GM19395 (cell line): Measurements from ENCODE around the gene NTHL1.

ENCODE experiments used
- ATAC-seq: cut with Tn5 transposase; IDR thresholded peaks from one replicate; pipeline ENCODE4 v1.9.1; 2021; ENCODE audit warnings: mild to moderate bottlenecking, moderate library complexity; ENCODE audit not compliant: unreplicated experiment

The NTHL1 gene

DNA sequence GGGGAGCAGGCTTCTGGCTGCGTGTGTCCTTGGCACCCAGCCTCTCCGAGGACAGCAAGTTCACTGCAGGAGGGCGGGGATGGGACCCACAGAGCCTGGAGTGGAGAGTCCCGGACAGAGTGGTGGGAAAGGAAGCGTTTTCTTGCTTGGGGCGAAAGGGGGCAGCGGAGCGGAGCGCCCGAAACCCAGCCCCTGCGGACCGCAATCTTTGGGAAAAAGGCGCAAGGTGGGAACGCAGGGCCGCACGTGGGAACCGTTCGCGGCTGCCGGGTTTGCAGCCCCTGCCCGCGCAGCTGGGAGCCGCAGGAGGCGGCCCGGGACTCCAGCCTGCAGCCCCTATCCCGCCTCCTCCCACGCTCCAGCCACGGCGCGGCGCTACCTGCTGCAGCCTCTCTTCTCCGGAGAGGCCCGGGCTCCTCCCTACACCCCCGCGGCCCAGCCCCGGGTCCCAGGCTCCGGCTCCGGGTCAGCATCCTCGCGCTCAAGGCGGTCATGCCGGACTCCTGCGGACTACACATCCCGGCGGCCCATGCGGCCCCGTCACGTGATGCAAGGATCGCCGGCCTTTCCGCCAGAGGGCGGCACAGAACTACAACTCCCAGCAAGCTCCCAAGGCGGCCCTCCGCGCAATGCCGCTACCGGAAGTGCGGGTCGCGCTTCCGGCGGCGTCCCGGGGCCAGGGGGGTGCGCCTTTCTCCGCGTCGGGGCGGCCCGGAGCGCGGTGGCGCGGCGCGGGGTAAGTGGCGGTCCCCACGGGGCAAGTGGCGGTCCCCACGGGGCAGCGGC, at the start of gene NTHL1, which contains the start of gene TSC2:
Gene NTHL1 (minus strand): TSS at position 505 of the 786 bp plus-strand sequence. CDS start 11 bp downstream, at position 494.
Gene TSC2 (plus strand): TSS at position 656 of the 786 bp plus-strand sequence. CDS start 631 bp downstream, outside the sequence.
- ATAC-seq: peak; percentile 80

GRCh38 chr16:2096853-2097595, 49.4 kb upstream of the NTHL1 start:
- ATAC-seq: no peak

GRCh38 chr16:2095918-2096582, 48.4 kb upstream of the NTHL1 start:
- ATAC-seq: no peak

- ATAC-seq: no peak
Observed at GRCh38 chr16:2095315-2095853, 47.8 kb upstream of the NTHL1 start.

GRCh38 chr16:2093793-2094192, 46.2 kb upstream of the NTHL1 start:
- no peak for ATAC-seq

DNA sequence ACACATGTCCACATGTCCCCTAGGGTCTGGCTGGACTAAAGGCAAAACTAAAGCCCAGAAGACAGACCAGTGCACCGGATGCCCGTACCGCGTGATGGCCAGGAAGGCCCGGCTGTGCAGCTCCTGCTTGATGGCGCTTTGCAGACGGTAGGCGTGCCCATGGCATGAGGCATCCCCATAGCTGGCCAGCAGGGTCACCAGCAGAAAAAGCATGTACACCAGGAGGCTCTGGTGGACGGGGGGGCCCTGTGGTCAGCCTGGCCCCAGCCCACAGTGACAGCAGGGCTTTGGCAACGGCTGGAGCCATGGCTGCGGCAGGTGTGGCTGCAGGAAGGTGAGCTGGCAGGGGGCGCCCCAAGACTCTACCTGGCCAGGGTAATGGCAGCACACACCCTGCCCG, 45.2 kb upstream of the NTHL1 start:
- no peak for ATAC-seq

DNA sequence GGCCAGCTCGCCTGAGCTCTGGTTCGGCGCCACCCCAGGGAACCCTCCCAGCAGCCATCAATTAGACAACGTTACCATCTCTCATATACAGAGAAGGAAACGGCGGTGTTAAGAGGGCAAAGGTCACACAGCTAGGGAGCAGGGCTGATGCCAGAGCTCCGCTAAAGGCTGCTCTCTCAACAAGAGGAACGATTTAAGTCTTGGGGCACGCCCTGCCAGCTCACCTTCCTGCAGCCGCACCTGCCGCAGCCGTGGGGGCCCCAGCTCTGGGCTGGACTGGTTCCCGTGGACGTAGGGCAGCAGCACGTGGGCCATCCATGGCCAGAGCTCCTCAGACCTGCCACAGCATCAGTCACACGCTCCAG, 44.6 kb upstream of the NTHL1 start:
- no peak for ATAC-seq

- no peak for ATAC-seq
Observed at GRCh38 chr16:2091547-2092255, 44.1 kb upstream of the NTHL1 start.

- no peak for ATAC-seq
Observed at GRCh38 chr16:2090777-2091546, 43.3 kb upstream of the NTHL1 start.

DNA sequence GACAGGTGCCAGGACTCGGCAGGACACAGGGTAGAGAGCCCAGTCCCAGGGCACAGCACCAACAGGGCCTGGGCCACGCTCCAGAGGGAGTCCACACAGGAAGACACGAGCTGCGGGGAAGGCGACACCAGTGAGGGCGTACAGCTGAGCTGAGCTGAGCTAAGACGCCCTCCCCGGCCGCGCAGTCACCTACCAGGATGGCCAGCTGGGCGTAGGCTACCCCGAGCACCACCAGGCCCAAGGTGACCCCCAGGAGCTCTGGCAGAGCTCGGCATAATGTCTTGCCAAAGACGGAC, 42.8 kb upstream of the NTHL1 start:
- no peak for ATAC-seq

DNA sequence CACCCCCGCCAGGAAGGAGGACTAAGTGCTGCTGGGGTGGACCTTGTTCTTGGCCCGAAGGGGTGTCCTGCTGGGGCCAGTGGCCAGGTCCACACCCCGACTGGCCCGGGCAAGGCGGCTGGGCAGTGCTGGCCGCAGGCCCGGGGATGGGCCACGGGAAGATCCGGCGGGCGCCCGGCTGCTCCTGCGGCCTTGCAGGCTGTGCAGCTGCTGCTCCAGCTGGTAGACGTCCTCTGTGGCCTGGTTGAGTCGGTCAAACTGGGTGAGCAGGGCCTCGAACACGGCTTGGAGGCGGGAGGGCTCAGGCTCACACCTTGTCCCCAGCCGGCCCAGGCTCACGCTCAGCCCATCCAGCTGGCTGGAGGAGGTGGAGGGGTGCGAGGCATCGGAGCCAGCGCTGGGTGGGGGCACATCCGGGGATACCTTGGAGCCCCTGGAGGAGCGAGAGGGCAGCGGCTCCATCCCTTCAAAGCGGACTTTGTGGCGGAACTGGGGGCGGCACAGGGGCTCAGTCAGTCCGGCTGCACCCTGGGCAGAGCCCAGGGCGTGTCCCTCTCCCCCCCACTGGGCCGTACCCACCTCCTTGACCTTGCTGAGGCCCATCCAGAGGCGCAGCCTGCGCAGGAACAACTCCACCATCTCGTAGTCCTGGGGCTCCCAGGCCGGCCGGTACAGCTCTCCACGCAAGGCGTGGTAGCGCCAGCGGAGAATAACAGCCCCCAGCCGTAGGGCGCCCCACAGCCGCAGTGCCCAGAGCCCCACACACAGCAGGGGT, 42.3 kb upstream of the NTHL1 start:
- ATAC-seq: no peak

DNA sequence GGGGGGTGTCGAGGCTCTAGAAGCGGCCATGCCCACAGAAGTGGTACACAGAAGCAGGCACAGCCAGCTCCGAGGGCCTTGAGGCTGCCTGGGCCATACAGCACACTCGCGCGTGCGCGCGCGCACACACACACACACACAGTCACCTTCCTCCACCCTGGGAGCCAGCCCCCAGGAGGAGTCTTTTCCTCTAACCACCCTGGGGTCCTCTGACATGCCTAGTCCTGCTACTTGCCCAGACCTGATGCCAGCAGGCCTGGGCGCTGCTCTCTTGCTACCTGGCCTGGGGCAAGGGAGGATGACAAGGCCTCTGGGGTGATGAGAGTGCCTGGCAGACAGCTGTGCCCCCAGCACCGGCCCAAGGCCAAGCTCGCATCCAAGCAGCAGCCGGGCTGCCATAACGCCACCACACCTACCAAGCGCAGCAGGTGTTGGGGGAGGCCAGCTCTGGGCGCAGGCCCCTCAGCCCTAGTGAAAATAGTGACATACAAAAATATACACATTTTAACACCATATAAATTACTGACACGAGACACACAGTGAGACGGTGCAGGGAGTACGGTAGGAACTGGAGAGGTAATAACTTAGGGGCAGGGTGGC, 41.2 kb upstream of the NTHL1 start:
- ATAC-seq: no peak

DNA sequence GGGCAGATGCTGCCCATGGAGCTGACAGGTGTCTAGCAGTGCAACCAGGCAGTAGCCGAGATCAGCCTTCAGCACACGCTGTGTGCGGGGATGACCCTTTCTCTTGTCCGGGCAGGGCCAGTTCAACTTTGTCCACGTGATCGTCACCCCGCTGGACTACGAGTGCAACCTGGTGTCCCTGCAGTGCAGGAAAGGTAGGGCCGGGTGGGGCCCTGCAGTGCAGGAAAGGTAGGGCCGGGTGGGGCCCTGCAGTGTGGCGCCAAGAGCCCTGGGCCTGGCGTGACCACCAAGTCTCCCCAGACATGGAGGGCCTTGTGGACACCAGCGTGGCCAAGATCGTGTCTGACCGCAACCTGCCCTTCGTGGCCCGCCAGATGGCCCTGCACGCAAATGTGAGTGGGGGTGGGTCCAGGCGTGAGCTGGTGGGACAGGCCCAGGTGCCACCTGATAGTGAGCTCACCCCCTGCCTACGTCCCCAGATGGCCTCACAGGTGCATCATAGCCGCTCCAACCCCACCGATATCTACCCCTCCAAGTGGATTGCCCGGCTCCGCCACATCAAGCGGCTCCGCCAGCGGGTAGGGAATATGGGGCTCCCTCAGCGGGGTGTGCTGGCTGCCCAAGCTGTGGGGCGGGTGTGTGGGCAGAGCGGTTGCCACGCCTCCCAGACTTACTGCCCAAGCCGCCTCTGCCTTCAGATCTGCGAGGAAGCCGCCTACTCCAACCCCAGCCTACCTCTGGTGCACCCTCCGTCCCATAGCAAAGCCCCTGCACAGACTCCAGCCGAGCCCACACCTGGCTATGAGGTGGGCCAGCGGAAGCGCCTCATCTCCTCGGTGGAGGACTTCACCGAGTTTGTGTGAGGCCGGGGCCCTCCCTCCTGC, 40.4 kb upstream of the NTHL1 start:
- ATAC-seq: no peak

GRCh38 chr16:2086812-2087747, 39.4 kb upstream of the NTHL1 start:
- no peak for ATAC-seq

DNA sequence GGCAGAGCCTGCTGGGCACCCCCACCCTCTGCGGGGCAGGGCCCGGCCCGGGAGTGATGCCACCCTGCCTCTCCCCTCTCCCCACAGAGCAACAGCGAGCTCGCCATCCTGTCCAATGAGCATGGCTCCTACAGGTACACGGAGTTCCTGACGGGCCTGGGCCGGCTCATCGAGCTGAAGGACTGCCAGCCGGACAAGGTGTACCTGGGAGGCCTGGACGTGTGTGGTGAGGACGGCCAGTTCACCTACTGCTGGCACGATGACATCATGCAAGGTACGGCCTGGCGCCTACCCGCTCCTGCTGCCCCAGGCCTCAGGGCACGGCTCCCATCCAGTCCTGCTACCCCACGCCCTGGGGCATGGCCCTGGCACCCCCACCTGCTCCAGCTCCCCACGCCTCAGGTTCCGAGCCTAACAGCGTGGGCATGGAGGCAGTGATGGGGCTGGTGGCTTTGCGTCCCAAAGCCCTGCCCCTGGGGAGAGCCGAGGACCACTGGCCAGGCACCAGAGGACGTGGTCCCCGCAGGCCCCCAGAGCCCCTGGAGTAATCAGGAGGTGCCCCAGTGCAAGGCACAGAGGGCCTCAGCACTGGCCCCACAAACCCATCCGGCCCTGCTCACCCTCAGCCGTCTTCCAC, 38.6 kb upstream of the NTHL1 start:
- no peak for ATAC-seq

GRCh38 chr16:2085669-2086068, 38.0 kb upstream of the NTHL1 start:
- ATAC-seq: no peak
